GM18502 (cell line): ENCODE data around the gene TAF4.
"Not testable (repeated sequence)": the region's sequence is repeated elsewhere in the genome, so short reads cannot be mapped to it uniquely, and the experiment has no call there.

Source experiments
- ATAC-seq: cut with Tn5 transposase; IDR thresholded peaks from one replicate; pipeline ENCODE4 v1.9.1; 2021; ENCODE audit warnings: mild to moderate bottlenecking; ENCODE audit not compliant: unreplicated experiment, poor library complexity

TAF4 gene

DNA sequence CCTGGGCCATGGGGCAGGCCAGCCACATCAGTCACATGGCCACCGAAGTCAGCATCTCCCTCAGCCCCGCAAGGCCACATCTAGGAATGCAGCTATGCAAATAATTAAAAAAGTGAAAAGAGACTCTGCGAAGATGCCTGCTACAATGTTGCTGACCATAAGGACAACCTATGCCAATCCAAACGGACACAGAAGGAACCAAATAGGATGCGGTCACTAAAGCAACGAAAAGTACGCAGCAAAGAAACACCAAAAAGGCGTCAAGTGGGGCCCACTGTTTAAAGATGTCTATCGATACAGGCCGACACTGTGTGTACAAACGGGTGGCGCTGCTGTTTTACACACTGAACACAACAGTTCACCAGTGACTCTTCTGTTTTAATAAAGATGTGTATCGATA, 56.4 kb downstream of the TAF4 start:
- ATAC-seq = no peak

DNA sequence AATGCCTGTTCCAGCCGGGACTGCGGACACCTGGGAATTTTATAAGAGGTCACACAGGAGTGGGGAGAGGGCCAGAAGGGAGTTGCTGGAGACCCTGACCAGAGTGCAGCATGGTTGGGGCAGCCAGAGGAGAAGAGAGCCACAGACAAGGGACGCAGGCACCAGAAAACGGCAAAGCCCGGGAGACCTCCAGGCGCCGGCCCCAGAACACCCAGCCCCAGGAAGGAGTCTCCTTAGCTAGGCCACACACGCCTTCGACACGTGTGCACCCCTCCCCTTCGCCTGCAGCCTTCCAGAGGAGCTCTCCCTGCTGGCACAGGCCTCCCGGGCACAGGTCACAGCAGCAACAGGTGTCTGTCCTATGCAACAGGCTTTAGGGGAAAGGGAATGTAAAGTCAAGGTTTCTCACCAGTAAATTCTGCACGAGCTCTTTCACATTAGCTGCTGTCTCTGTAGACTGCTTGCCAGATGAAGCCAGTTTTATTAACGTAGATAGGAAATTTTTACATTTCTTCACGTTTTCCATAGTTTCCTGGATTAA, 57.0 kb downstream of the TAF4 start:
- ATAC-seq = no peak

DNA sequence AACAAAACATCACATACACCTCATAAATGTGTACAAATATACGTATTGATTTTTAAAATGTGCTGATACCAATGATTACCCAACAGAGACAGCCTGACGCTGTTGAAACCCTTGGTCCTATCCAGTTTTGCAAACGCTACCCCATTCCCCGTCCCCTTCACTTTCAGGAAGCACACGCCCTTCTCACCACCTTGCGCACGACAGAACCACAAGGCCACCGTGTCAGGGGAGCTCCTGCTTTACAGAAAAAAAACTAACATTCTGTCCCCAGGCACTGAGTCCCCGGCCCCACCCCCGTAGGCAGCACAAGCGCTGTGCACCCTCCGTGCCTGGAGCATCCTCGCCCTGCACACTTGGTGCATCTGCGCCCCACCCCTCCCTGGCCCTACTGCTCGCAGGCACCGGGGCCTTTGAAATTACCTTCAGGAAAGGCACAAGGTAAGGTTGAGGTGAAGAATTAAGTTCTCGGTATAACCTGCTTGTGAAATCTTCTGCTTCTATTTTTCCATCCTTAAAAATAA, 58.5 kb downstream of the TAF4 start:
- no peak for ATAC-seq

DNA sequence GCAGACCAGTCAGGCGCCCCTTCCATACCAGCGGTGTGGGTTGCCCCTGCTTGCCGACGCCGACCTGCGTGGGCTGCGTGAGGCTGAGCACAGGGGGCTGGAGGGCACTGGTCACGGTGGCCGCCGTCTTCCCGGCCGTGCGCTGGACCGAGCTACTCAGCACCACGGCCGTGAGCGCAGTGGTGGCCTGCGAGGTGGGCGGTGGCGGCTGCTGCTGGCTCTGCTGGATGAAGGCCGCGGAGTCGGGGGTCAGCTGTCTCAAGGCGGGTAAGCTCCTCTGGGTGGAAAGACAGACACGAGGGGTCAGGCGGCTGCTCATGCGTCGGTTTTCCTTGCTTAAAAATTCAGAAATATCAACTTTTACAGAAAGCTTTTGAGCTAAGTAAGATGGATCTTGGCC, 59.2 kb downstream of the TAF4 start:
- ATAC-seq = no peak

DNA sequence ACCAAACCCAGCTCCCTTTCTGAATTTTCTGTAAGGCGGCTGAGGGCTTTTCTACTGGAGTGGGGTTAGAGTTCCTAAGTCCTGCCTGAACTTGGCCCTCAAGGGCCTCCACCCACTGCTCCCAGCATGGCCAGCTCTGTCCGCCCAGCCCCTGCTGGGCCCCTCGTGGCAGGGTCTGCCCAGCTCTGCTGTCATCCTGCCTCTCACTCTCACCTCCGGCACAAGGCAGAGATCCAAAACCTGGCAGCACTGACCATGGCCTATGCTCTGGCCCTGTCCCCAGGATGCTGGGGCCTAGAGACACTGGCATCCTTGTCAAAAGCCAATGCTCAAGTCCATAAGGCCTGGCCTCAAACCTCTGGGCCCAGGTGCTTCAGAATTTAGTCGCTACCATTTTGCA, 61.1 kb downstream of the TAF4 start:
- no peak for ATAC-seq

DNA sequence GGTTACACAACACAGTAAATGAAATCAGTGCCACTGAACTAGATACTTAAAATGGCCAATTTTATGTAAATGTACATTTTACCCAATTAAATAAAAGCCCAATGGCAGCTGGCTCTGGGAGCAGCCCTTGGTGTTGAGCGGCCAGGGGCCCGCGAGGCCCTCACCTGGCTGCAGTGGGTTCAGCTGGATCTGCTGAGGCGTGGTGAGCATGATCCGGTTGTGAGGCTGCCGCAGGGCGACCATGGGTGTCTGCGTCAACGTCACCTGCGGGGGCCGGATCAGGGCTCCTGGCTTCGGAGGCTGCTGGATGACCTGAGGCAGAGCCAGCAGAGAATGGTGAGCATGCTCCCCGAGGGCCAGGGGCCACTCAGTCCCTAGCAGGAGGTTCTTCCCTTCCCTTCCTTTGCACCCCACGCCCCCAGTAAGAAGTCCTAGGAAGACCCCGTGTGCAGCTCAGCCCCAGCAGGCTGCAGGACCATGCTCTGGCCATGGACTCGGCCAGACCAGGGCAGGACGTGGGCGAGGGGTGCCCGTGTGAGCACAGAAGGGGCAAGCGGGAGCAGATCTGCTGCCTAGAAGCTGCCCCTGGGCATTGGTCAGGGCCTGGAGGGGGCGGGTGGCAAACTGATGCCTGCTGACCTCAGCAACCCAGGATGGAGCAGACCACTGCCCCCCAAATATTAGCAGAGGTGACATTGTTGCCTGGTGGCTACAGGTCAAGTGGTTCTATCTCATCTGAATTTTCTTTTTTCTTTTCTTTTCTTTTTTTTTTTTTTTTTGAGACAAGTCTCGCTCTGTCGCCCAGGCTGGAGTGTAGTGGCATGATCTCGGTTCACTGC, 61.9 kb downstream of the TAF4 start:
- ATAC-seq = no peak

DNA sequence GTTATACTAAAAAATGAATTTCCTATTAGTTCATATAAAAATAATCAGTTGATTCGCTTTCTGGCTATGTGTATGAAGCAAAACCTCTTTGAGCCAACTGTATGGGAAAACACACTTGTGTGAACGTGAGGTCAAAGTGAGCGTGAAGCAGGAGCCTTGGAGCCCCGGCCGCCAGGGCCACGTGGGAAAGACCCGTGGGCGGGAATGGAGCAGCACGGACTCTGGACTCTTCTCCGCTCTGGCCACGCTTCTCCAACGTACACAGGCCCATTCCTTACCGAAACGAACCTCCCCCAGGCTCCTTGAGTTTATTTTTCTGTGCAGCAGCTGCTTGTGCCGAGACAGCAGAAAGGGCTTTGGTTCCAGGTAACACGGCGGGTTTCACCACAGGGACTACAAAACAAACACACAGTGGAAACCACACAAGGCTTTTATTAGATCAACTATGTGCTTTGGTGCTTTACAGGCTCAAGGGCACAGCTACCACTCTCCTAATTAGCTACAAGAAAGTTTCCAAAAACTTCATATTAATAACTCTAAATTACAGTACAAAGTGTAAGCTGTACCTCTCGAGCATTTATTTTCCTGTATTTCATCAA, 62.7 kb downstream of the TAF4 start:
- ATAC-seq = no peak

DNA sequence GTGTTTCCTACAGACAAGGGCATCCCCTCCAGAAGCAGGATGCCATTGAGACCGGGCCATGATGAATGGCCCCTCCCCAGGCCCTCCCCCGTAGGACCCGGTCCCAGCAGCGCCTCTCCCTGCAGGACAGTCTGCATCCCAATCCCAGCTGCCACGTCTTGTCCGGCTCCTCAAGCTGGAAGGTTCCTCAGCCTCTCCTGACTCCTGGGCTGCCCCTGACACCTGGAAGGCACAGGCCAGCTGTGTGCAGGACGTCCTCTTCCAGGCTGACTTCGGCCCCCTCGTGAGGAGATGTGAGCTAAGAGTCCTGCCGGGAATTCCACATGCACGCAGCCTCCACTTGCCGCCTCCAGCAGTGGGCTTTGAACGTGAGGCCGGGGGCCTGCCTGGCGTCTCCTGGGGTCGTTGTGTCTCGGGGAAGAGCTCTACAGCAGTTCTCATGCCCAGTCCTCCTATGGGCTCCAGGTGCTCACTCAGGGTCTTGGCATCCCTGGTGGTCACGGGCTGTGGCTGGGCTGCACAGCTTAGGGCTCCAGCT, 64.4 kb downstream of the TAF4 start:
- no peak for ATAC-seq

DNA sequence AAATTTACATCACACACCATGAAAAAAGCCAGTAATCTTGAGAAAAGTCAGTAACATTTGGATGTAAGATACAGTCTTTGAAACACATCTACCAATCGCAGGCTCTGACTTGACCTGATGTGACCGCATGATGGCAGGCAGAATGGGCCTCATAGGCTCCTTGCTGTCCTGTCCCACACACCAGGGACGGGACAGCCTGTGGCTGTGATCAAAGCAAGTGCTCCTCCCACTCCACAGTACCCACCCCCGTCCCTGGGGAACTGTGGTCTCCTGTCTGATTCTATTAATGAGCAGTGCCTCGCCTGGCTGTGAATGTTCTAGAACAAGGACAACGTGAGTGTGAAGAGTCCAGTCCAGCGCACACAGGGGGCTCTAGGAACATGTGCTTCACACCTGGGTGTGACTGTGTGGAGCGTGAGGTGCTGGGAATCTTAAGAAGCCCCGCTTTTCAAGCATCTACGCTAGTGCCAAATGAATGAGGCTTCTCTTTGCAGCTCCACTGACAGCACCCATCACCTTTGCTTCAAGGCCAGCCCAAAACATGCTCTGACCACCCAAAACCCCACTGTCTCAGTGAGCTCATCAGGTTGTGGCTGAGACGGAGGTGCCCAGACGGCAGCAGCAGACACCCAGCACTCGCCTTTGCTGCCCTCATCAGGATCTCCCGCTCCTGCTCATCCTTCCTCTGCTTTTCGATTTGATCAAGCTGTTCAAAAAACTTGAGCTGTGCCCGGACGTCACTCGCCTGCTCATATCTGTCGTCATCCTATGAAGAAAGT, 67.1 kb downstream of the TAF4 start:
- no peak for ATAC-seq

DNA sequence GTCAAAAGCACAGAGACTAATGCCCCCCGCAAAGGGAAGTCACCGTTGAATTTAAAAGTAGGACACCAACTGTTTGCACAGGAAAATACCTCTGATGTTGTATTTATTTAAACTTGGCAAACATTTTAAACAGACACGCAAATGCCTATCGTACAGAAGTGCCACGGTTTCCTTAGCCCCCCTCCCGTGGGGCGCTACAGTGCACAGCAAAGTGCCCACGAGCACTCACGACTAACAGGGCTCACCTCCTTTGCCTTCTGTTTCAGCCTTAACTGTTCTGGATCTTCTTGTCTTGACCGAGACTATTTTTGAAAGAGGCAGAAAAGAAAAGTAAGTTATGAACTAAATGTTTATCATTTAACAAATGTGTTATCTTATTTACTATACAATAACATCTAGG, 67.8 kb downstream of the TAF4 start:
- ATAC-seq = no peak

DNA sequence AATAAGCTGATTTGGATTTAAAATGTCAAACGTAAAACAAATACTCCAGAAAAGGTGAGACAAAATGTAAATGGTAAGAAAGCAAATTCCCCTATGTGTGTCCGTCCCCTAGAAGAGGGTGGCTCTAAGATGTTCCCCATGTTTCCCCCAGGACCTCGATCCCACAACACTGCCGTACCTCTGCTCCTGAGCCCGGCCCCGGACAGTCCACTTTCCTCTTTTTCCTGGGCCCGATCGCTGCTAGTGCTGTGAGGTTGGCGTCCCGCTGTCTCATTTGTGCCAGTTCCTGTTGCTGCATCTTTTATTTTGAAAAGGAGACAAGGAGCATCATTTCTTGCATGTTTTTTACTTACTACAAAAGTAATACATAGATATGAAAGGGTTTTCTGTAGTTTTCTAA, 68.3 kb downstream of the TAF4 start:
- ATAC-seq = no peak

DNA sequence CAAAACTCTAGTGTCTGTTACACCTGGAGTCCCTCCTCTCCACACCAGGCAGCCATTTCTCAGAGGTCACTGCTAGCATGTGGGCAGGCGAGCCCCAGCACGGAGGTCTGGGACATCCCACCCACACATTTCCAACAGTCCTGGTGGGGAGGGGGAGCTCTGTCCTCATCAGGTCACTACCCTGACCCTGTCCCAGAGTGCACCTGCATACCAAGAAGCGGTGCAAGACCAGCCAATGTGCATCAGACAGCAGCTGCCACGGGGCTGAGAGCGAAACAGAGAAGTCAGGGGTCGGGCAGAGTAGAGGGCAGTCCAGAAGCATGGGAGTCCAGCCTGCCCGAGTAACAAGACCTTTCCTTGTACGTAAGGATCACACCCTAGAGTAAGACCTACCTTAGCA, 71.1 kb downstream of the TAF4 start:
- no peak for ATAC-seq

DNA sequence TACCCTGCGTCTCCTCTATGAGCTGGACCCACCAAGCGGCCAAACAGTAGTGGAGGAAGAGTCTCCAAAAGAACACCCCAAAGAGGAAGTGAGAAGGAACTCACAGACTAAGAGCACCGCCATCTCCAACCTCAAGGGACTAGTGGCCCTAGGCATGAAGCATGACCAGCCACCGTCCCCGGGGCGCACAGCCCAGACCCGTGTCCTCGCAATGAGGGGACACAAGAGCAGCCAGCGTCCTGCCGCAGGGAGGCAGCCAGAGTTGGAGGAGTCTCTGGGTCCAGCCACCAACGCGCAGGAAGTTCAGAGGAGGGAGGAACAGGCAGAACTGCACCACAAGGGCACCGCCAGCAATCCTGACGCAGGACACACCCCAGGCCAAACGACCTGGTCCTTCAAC, 72.6 kb downstream of the TAF4 start:
- ATAC-seq = no peak

DNA sequence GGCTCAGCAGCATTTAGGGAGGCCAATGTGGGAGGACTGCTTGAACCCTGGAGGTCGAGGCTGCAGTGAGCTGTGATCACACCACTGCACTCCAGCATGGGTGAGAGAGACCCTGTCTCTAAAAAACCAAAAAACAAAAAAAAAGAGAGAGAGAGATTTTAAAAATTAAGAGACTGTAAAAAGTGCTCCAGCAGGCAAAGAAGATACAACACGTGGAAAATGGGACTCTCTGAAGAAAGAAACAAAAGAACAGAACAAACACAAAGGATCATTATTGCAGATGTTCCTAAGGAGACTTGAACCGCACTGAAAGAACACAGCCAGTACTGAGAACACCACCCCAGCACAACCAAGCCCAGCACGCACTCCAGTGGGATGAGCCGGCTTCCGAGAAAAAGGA, 74.2 kb downstream of the TAF4 start:
- ATAC-seq = no peak

DNA sequence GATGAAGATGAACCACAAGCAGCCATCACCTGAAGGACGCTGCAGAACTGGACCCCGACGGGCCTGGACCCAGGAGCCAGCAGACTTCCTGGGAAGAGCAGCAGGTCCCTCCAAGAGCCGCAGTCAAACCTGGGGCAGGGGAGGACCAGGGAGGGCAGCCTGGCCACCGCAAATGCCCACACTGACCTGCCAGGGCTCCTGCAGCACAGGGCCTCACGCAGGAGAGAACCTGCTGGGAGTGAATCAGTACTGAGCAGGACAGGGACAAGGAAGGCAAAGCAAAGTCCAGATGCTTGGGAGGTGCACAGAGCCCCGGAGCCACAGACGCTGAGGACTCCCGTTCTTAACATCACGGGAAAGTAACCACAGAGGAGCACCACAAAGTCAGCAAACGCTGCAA, 75.2 kb downstream of the TAF4 start:
- ATAC-seq = no peak

DNA sequence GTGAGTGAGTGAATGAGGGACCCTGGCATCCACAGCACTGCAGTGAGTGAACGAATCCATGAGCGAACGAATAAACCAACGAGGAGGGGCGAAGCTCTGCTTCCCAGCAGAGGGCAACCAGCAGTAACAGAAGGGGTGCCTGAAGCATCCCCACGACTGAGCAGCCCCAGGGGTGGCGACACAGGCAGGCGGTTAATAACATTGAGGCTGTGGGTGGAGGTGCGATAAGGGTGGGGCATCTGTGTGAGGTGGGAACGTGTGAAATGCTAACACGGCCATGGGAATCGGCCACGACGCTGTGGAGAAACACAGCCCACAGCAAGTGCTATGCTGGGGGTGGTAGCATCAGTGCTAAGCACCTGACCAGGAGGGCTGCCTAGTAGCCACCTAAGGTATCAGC, 75.9 kb downstream of the TAF4 start:
- no peak for ATAC-seq

DNA sequence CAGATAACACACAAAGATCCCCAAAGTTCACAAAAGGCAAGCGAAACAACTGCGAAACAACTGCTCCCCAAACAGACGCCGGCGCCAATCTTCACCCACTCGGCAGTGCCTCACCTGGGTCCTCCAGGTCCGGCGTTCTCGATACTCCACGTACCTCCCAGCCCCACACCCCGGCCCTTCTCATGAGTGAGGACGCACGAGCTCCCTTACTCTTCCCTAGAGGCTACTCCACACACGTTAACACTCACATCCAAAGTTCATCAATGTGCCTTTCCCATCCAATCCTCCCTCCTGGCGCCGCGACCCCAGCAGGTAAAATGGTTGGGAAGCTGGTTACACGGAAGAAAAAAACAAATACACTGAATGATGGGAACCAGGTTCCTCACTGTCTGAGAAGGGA, 77.0 kb downstream of the TAF4 start:
- no peak for ATAC-seq

DNA sequence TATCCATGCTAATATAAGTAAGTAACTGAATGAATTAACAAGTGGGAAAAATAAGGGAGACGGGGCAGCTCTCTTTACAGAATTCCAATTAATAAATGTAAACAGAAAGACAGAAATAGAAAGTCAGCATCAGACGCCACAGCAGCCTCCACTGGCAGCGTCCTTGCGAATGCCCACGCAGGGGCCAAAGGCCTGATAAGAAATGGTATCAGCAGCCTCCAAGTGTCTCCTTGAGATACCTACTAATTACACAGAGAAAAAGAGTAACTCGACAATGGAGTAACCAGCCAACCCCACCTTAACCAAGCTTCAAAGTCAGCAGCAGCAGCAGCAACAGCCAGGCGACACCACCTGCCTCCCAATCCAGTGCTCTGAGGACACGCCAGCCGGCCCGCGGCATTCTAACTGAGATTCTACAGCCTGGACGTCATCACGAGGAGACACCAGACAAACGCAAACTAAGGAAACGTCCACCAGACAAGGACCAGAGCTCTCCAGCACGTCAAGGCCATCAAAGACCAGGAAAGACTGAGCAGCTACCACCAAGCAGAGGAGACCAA, 78.8 kb downstream of the TAF4 start:
- no peak for ATAC-seq

DNA sequence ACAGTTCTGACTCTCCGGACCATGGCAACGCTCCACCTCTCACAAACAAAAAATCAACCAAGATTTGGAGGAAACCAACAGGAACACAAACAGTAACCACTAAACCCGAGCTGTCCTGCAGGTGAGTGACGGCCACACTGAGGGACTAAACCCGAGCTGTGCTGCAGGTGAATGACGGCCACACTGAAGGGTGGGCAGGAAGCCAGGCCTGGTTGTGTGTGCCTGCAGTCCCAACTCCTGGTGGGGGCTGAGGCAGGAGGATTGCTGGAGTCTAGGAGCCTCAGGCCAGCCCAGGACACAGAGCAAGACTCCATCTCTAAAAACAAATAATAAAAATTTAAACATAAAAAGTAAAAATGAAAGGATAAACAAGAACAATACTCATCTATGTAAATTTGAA, 80.6 kb downstream of the TAF4 start:
- ATAC-seq = no peak

DNA sequence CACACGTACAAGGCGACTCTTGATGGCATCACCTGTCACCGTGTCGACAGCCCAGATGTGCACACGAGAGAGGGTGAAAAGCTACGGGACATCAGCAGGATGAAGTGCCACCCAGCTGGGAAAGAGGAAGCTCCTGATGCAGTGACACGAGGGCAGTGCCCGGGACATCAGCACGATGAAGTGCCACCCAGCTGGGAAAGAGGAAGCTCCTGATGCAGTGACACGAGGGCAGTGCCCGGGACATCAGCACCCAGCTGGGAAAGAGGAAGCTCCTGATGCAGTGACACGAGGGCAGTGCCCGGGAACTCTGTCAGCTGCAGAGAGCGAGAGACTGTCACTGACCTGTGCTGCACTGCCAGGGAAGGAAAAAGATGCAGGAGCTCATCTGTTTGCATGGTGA, 81.2 kb downstream of the TAF4 start:
- not testable (repeated sequence) for ATAC-seq
